Hematopoietic multipotent progenitor cell (in vitro differentiated cells): Measurements from ENCODE around the gene CDPF1. TPM values are rescaled to one million over a fixed set of nuclear protein-coding genes. Genes with fewer than 3 reads are reported as not detected.

Experiments
- DNase-seq, 3 donors: peaks; one replicate each; pipeline ENCODE4 v3.0.0-alpha.2; 2011 to 2015; ENCODE audit warnings: low read depth in 2 of 3, low spot score in 2 of 3
- total RNA-seq: library from RNA; depleted of rRNA; stranded (reverse); fragments of >200 nt; gene quantifications from one replicate; pipeline ENCODE4 v1.2.3, GENCODE V29; 2012

CDPF1 gene, protein sequence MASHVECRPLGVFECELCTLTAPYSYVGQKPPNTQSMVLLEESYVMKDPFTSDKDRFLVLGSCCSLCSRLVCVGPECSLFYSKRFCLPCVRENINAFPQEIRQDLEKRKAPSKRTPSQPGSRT
- total RNA-seq, result 18.9 TPM

GRCh38 chr22:46250035-46250782 is at the start of gene CDPF1:
CDPF1 (minus strand) TSS chr22:46250293; CDS start chr22:46248284, 2,009 bp downstream.
- DNase-seq, result peak; percentile 77 to 89 (median 85)

GRCh38 chr22:46299101-46299500 is 49.0 kb upstream of the CDPF1 start:
- no peak for DNase-seq

DNA sequence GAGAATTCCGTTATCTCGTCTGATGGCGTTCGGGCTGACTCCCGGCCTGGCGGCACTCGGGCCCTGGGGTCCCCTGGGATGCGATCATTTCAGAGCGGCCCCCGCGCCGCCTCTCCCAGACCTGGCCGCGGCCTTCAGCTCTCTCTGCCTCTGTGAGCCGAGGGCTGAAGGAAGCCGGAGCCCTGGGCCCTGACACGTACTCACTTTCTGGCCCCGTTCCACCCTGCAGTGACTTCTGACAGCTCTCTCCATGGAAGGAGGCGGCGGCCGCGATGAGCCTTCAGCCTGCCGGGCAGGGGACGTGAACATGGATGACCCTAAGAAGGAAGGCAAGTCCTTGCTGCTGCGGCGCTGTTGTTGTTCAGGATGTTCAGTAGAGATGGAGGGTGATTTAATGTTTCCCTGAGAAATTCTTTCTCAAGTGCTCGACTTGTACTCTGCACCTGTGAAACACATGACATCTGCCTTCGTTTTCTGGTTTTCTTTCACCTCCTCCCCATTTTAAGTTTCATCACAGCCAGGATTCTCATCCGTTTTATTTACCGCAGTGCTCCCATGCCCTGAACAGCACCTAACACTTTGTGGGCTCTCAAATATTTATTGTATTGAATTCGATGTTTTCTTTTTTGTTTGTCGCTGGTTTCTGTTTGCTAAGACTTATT is 47.2 kb upstream of the CDPF1 start:
- no peak for DNase-seq

- peak; percentile 98 to 99 (median 98) for DNase-seq
Measured at GRCh38 chr22:46296257-46297150, 46.4 kb upstream of the CDPF1 start, which contains the start of gene GTSE1. GTSE1 (plus strand) TSS chr22:46296870; CDS start chr22:46297401, 531 bp downstream.

GRCh38 chr22:46295277-46295971 is 45.3 kb upstream of the CDPF1 start:
- DNase-seq, result no peak

- no peak for DNase-seq
Measured at GRCh38 chr22:46294784-46295183, 44.7 kb upstream of the CDPF1 start.

- peak in 2 of 3 donors; percentile 75 for DNase-seq
Measured at GRCh38 chr22:46293577-46294260, 43.6 kb upstream of the CDPF1 start.

- DNase-seq, result no peak
Measured at GRCh38 chr22:46292732-46293131, 42.6 kb upstream of the CDPF1 start.

- no peak for DNase-seq
Measured at GRCh38 chr22:46292173-46292572, 42.1 kb upstream of the CDPF1 start.

DNA sequence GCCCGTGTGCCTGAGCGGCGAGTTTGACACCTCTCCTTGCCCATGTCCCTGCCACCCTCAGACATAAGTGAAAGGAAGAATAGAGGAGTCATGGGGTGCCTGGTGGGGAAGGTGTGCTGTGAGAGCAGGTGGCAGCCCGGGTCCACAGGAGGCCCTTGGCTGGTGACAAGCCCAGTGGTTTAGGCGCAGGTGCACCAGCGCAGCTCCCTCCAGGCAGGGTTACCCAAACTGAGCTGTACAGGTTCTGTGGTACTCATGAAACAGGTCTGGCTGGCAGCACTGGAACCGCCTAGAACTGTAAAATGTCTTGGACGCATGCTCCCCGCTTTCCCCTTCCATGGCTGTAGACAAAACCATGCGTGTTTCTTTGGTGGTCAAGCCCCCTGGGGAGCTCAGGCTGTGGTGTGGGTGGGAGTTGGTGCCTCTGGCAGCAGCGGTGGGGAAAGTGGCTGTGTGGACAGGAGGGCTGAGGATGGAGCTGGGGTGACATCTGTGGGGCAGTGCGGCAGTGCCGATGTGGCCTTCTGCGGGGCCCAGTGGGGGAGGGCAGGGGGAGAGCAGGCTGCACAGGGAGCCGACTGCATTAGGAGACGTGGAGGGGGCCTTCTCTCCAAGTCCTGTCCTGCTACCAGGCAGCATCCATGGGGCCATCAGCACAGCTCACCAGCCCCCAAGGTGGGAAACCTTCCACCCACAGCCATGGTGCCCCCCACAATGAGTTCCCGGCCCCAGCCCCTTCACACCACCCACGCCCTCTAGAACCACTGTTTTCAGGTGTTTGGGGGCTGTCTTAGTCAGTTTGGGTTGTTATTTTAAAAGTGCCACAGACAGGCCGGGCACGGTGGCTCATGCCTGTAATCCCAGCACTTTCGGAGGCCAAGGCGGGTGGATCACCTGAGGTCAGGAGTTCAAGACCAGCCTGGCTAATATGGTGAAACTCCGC is 41.0 kb upstream of the CDPF1 start:
- no peak for DNase-seq

GRCh38 chr22:46290121-46290842 is 40.2 kb upstream of the CDPF1 start:
- no peak for DNase-seq

- DNase-seq, result no peak
Measured at GRCh38 chr22:46289244-46289891, 39.3 kb upstream of the CDPF1 start.

DNA sequence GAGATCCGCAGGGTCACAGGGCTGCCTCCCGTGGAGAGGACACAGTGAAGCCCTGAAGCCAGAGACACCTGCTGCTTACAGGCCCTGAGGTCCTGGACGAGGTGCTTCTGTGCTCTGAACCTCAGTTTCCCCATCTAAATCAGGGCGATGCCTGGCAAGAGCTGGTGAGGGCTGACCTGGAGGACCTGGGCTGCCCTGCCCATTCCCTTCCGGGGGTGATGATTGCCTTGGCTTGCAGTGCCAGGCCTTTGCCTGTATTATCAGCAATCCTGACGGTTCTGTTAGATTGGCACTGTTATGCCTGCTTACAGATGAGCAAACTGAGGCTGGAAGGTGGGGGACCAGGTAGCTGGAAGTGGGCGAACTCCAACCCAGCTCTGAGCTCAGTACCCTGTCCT is 38.8 kb upstream of the CDPF1 start:
- DNase-seq, result no peak

GRCh38 chr22:46287873-46288751 is 38.0 kb upstream of the CDPF1 start:
- peak in 2 of 3 donors; percentile 80 to 90 for DNase-seq

- no peak for DNase-seq
Measured at GRCh38 chr22:46286941-46287872, 37.1 kb upstream of the CDPF1 start.
